ELF-1 (cell line): ENCODE data around the gene PIK3R6.

Experiments used
- DNase-seq: peaks from one replicate; pipeline ENCODE4 v3.0.0-alpha.2; 2016; ENCODE audit warnings: low read depth, low spot score

Gene PIK3R6

DNA sequence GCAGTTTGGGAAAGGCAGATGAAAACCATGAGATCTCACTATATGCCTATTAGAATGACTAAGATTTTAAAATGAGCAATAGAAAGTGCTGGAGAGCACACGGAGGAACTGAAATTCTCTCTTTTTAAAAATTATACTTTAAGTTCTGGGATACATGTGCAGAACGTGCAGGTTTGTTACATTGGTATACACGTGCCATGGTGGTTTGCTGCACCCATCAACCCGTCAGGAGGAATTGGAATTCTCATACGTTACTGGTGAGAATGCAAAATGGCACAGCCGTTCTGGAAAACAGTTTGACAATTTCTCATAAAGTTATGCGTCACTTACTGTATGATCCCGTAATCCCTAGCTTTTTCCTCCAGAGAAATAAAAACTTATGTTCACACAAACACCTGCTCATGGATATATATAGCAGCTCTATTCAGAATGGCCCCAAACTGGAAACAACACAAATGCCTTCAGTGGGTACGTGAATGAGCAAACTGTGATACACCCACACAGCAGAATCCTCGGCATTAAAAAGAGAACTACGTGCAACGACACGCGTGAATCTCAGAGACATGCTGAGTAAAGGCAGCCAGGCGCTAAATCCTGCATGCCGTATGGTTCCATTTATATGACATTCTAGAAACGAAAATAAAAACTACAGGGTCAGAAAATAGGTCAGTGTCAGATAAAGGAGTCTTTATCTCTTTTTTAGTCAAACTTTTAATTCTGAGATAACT lies 11.8 kb downstream of the PIK3R6 start:
- DNase-seq, result no peak

DNA sequence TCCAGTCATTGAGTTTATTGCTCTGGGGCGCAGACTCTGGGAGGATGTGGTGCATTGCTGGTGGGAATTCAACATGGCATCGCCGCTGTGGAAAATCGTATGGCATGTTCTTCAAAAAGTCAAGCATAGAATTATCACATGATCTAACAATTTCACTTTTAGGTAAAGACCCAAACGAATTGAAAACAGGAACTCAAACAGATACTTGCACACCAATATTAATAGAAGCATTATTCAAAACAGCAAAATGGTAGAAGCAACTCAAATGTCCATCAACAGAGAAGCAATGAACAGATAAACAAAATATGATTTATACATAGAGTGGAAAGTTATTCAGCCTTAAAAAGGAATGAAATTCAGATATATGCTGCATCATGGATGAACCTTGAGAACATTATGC lies 15.9 kb downstream of the PIK3R6 start:
- no peak for DNase-seq

DNA sequence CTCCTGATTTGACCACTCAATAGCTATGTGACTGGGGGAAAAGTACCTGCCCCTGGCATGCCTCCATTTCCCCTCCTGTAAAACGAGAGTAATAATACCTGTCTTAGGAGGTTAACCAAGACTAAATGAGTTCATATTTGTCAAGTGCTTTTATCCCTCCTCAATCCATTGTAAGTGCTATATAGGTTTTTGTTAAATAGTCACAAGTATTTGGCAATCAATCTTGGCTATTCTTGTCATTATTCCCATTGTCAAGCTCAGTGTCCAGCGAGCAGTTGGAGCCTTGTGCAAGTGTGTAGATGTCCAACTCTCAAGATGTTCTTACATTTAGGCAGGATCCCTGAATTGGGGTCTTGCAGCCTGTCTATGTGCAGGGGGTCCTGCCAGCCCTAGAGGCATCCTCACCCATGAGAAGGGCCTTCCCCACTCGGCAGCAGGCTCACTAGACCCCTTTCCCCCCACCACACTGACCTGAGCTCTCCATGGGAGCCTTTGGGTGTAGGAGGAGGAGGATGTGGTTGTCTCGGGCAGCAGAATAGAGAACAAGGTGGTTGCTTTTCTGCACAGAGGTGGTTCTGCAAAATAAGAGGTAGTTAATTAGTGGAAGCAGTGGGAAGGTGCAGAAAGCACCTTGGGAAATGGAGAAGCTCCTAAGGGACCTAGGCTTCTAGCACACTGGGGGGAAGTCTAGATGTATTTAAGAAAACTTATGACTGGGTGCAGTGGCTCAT lies 18.0 kb downstream of the PIK3R6 start:
- DNase-seq, result no peak

DNA sequence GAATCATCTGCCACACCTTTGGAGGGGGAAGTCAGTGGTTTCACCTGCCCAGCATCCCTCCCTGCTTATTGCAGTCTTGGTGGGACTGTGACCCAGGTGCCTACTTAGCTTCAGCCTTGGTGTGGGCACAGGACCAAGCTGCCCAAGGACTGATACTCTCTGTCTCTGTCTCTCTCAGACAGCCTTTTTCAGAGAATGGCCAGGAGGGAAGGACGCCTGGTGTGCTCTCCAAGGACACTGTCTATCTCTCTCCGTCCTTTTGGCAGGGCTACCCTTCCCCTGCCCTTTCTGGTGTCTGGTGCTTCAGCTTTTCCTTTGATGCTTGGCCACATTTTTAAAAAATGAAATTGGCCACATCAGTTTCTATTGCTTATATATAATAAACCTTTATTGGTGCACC lies 19.6 kb downstream of the PIK3R6 start:
- DNase-seq, result no peak

DNA sequence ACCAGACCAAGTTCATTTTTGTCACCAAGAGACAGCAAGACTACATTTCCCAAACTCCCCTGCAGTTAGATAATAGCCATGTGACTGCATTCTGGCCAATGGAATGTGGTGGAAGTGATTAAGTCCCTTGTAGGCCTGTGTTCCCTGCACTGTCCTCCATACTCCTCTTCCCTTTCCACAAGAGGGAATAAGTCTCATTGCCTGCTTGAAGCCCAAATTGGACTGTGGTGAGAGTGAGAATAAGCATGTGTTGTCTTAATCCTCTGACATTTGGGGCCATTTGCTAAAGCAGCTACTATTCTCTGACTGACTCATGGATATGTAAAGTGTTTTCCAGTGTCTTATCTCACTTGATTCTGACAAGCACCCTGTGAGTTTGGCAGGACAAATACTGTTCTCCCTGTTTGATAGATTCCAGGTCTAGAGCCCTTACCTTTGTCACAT lies 20.7 kb downstream of the PIK3R6 start:
- DNase-seq, result peak; percentile 53

DNA sequence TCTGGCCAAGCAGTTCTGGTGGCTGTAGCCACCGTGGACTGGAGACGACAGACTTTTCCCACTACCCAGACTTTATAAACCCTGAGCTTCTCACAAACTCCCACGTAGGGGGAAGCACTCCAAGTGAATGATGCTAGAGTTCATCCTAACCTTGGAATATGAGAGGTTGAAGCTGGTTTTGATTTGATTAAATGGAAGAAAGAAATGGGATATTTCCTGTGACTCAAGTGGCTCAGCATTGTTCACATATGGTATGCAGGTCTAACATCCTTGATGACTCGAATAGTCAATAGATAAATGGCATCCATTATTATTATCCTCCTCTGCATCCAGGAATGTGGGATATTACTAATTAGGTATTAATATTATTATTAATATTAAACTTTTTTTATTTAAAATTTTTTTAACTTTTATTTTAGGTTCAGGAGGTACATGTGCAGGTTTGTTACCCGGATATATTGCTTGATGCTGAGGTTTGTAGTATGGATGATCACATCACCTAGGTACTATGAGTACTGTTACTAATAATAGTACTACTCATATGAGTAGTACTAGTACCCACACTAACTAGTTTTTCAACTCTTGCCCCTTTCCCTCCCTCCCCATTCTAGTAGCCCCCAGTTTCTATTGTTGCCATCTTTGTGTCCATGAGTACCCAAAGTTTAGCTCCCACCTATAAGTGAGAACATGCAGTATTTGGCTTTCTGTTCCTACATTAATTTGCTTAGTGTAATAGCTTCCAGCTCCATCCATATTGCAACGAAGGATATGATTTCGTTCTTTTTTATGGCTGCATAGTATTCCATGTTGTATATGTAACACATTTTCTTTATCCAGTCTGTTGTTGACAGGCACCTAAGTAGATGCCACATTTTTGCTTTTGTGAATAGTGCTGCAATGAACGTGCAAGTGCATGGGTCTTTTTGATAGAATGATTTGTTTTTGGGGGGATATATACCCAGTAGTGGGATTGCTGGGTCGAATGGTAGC lies 22.9 kb downstream of the PIK3R6 start:
- no peak for DNase-seq

DNA sequence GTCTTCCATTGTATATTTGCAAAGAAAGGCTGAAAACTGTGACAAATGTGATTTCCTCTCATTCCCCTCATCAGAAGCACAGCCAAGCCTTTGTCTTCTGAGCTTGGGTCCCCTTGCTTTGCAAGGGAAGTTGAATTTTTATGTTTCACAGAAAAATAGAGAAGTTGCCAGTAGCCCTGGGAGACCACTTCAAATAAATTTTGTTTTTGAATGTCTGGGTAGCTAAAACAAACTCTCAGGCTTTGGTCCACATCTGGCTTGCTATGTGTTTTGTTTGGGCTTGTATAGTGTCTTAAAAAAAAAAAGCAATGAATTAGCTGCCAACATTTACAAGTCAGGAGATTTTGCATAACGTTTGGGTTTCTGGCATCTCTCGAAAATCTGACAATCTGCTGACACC lies 24.1 kb downstream of the PIK3R6 start:
- no peak for DNase-seq

DNA sequence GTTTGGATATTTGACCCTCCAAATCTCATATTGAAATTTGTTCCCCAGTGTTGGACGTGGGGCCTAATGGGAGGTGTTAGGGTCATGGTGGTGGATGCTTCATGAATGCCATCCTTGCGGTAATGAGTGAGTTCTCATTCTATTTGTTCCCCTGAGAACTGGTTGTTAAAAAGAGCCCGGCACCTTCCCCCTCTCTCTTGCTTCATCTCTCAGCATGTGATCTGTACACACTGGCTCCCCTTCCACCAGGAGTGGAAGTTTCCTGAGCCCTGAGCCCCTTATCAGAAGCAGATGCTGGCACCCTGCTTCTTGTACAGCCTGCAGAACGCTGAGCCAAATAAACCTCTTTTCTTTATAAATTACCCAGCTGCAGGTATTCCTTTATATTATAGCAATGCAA lies 25.6 kb downstream of the PIK3R6 start:
- DNase-seq, result no peak

DNA sequence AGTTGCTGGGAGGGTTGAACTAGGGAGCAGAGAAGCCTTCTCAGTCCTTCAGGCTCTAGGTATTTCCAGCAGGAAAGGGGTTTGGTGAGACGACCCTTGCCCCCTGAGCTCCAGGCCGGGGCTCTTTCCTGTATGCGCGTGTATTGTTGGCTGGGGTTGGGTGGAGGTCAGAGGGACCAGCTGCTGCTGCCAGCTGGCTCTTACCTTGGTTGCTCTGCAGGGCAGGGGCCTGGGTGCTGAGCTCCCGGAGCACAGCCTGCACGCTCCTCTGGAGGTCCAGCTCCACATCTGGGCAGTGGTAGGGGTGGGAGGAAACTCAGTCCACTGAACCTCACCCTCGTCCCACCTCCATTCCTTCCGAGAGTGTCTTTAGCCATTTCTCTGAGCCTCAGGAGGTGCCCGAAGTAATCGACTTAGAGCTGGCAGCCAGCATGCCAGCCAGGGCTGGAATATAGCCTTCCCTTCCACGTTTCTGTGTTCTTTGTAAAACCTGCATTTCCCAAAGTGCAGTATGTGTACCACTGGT lies 28.0 kb downstream of the PIK3R6 start:
- no peak for DNase-seq

DNA sequence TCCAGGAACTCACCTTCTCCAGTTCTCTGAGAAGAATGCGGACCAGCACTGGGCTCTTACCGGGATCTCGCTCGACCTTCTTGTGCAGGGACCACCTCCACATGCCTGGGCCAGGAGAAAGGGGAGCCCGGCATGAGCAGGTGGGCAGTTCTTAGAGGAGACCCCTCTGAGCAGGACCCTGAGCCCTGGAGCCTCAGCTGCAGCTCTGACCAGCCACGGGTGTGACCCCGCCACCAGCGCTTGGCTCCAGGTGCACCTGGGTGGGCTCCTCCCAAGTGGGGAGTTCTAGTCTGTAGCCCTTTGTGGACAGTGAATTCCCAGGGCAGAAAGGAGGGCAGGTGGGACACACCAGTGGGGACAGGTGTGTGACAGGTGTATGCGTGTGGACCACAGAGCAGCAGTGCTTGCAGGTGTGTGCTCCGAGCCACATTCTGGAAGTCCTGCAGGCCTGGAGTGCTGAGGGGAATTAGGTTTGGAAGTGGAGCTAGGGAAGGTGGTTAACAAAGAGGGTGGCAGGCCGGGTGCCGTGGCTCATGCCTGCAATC lies 28.9 kb downstream of the PIK3R6 start:
- no peak for DNase-seq

DNA sequence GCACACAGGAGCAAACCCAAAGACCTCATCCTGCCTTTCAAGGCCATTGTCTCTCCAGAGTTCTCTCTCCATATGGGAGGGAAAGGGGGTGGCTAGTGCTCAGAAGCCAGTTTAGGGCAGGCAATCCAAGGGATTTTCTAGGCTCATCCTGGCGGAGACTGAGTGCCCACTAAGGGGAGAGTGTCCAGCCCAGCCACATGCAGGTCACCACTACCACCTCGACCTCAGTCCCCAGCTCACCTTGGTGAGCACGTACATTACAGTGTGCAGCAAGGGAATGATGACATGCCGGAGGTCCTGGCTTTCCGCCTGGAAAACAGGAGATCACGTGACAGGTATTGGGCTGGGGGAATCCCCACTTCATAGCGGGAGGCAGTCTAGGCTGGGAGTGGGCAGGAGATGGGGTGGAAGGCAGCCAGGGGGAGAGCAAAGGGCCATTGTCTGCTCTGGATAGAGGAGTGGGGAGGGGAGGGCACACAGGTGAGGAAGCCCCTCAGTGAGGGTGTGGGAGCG lies 29.9 kb downstream of the PIK3R6 start:
- peak; percentile 21 for DNase-seq

DNA sequence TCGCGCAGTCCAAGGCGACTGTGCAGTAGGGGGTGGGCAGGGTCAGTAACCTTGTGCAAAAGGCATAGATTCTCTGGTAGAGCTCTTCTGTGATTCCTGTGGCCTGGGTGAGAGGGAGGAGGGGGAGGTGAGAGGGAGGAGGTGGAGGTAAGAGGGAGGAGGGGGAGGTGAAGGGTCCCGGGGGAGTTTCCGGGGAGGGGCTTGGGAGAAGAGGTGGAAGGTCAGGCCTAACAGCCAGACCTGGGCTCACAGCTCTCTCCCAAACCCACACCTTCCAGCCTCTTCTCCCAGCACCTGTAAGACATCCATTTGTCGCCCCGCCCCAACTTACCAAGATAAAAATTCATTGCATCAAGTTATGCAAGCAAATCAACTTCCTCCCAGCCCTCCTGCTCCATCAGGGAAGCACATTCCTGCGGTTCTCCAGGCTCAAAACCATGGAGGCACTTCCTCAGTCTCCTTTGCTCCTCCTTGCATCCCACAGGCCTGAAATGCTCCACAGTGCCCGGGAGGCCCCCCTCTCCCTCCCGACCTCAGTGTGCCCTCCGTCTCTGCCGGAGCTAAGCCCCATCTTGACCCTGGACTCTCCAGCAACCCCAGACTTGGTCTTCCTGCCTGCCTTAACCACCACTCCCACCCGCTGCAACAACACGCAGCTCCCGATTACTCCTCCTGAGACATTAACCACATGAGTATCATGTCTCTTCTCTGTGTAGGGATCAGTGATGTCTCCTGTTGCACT lies 30.5 kb downstream of the PIK3R6 start:
- DNase-seq, result no peak

DNA sequence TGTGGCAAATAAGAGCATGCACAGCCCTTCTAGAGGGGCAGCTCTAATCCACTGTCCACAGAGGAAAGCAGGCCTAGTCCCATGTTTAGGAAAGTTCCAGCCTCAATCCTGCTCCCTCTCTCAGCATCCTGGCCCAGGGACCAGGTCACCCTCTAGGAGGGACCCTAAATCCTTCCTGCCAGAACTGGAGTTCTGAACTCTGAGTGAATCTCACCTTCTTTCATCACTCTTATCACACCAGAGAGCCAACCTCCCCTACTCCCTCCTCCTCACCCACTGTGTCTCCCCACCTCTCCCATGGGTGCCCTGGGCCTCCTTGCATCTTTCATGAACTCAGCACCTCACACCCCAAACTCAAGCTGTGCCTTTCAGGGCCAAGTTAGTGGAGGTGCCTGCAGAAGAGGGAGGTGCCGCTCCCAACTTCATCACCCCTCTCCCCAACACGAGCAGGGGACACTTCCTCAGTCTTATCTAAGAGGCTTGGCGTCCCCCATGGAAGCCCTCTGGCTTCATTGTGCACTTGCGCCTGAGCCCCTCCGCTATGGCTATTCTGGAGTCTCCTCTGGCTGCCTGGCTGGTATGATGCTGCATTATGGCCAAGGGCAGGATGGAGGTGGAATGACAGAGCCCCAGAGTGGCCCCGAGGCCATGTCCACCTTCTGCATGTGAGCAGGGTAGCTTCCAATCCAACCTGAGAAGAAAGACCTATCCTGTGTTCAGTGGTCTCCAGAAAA lies 31.7 kb downstream of the PIK3R6 start:
- no peak for DNase-seq

DNA sequence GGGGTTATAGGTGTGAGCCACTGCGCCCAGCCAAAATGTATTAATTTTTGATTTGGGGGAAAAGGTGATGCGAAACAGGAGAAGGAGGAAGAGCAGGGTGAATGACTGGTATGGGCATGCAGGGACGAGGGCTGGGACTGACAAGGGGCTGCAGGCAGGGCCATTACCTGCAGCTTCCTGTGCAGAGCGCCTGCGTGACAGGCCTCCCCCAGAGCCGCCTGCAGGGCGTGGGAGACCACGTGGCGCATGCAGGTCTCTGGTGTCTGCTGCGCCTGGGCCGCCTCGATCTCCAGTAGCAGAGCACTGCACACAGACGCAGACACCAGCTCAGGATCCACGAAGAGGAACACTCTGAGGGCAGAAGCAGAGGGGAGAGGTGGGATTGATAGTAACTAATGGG lies 32.4 kb downstream of the PIK3R6 start:
- DNase-seq, result peak; percentile 62

DNA sequence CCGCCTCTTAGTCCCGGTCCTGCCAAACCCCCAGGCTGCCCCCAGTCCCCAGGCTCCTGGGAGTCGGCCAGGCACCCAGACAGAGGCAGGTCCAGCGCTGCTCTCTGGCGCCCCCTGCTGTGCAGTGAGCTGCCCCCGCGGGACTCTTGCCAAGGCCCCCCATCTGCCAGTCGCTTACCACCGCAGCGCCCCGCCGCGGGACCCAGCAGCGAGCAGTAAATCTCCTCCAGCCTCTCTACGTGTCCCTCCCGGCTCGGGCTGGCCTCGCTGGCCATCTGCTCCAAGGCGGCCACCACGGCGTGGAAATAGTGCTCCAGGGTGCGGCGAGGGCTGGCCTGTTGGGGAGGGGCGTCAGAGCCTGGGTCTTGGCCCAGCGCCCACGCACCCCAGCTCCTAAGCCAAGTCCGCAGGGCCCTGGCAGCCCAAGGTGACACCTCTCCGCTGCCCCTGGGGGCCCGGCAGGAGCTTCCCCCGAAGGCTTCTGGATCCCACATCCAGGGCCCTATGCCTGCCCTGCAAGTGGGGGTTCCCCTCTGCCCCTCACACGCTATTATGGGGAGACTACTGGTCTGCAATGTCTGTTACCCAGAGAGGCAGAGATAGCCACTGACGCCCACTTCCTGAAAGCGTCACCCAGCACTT lies 34.6 kb downstream of the PIK3R6 start:
- DNase-seq, result peak; percentile 87

DNA sequence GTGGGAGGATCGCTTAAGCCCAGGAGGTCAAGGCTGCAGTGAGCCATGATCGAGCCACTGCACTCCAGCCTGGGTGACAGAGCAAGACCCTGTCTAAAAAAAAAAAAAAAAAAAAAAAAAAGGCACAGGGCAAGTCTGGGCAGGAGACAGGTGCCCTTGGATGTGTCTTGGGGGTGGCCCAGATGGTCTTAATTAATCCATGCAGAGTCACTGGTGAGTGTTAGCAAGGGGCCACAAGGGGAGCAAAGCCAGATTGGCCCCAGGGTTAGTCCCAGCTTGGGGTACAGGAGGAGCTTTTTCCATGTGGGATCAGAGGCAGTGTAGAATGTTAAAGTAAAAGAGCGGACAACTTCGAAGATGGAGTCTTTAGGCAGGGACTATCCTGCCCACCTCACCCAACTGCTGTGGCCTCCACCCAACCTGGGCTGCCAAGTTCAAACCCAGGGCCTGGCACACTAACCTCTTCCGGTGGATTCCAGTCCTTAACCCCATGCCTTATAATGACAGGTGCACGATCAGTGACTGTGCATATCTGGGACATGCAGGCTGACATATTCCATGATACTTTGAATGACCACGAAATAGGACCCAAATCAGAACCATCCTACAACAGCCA lies 36.1 kb downstream of the PIK3R6 start:
- DNase-seq, result no peak

DNA sequence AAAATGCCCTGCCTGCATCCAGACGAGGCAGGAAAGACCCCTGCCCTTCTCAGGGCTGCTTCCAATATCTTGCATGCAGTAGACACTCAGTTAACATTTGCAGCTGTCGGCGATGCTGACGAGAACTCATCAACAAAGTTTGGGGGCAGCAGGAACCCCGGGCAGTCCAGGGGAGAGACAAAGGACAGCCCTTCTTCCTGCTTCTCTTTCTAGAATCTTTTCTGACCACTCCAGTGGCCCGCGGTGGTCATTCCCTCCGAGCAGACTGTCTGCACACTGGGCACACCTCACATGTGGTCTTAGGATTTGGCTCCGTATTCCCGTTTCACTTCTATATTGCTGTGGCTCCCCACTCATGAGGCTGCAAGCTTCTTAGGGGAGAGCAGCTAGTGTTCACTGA lies 37.3 kb downstream of the PIK3R6 start:
- DNase-seq, result no peak

DNA sequence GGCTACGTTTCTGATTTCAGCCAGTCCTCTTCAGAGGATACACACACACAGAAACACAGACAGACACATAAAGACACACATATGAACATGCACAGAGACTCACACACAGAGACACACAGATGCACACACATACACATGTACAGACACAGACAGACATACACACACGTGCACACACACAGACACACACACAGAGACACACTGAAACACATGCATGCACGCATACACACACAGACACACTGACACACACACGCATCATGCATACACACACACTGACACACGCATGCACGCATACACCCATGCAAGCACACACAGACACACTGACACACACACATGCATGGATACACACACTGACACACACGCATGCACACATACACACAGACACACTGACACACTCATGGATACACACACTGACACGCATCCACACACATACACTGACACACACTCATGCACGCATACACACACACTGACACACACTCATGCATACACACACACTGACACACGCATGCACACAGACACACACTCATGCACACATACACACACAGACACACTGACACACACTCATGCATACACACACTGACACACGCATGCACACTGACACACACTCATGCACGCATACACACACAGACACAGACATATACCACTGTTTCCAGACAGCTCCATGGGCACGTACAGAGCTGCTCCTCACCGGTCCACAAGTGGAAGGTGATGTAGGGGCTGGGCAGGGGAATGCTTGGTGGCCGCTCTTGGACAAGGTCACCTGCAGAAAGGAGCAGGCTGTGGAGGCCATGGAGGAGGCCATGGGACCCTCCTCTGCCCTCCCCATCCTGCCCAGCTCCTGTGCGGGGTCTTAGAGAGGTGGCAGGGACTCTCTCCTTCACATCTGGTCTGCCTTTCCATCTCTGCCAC lies 38.2 kb downstream of the PIK3R6 start:
- DNase-seq, result no peak
